ENCODE results near the gene KCNMA1. TPM values are rescaled to one million over a fixed set of nuclear protein-coding genes. Genes with fewer than 3 reads are reported as not detected.

KCNMA1 gene
- total RNA-seq, 1 donor from 2014 or later, result 95.5 TPM

- Mint-ChIP-seq H3K27ac (ENCODE audit: unreplicated experiment) (no peak overlapping the region), H3K4me3 (ENCODE audit: unreplicated experiment) (no peak overlapping the region), H3K4me1 (ENCODE audit: unreplicated experiment) (peaks cover 19% of the 10 kb centered on the region), H3K36me3 (ENCODE audit: unreplicated experiment) (peaks cover 6% of the 10 kb centered on the region), H3K27me3 (ENCODE audit: unreplicated experiment) (no peaks in the 10 kb centered on the region), H3K9me3 (ENCODE audit: unreplicated experiment) (no peaks in the 10 kb centered on the region)
- TF ChIP-seq, protein P1, sequence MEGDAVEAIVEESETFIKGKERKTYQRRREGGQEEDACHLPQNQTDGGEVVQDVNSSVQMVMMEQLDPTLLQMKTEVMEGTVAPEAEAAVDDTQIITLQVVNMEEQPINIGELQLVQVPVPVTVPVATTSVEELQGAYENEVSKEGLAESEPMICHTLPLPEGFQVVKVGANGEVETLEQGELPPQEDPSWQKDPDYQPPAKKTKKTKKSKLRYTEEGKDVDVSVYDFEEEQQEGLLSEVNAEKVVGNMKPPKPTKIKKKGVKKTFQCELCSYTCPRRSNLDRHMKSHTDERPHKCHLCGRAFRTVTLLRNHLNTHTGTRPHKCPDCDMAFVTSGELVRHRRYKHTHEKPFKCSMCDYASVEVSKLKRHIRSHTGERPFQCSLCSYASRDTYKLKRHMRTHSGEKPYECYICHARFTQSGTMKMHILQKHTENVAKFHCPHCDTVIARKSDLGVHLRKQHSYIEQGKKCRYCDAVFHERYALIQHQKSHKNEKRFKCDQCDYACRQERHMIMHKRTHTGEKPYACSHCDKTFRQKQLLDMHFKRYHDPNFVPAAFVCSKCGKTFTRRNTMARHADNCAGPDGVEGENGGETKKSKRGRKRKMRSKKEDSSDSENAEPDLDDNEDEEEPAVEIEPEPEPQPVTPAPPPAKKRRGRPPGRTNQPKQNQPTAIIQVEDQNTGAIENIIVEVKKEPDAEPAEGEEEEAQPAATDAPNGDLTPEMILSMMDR (IDR thresholded peaks at IDR 0.05), result no peak
- DNase-seq (ENCODE audit: extremely low spot score, unreplicated experiment), result no peak
These were observed 594.7 kb downstream of the KCNMA1 start for GRCh38 chr10:77042706-77043419.

DNA sequence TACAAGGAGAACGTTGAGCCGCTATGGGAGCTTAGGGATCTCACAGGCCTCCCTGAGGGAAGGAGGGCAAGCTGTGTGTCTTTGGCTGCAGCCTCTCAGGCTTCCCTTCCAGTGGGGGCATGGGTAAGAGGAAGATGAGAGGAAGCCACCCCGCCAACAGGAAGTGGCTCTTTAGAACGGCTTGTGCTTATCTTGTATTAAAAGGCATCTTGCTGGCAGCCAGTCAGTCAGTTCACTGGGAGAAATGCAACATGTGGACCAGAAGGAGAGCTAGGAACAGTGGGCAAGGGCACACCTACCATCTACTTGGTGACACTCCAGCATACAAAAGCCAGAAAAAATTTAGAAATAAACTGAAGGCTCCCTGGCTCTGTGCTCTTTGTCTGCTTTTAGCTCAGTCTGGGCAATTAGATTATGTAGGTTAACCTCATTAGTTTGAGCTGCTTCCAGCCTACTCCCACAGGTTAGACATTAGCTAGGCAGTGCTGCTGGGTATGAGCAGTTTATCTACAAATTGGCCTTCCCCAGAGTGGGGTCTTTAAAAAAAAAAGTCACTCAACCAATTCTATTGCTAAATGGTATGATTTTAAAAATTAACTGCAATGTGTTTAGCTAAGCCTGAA is 595.9 kb downstream of the KCNMA1 start:
- peak overlapping the region; percentile 15 for H3K27ac Mint-ChIP-seq (ENCODE audit: unreplicated experiment)
- TF ChIP-seq, protein P1 (IDR thresholded peaks at IDR 0.05), result no peak
- DNase-seq (ENCODE audit: extremely low spot score, unreplicated experiment), result no peak
- H3K27me3 Mint-ChIP-seq (ENCODE audit: unreplicated experiment), result no peaks in the 10 kb centered on the region
- H3K9me3 Mint-ChIP-seq (ENCODE audit: unreplicated experiment), result no peaks in the 10 kb centered on the region
- peaks cover 19% of the 10 kb centered on the region for H3K4me1 Mint-ChIP-seq (ENCODE audit: unreplicated experiment)
- no peak overlapping the region for H3K4me3 Mint-ChIP-seq (ENCODE audit: unreplicated experiment)
- peaks cover 6% of the 10 kb centered on the region for H3K36me3 Mint-ChIP-seq (ENCODE audit: unreplicated experiment)

DNA sequence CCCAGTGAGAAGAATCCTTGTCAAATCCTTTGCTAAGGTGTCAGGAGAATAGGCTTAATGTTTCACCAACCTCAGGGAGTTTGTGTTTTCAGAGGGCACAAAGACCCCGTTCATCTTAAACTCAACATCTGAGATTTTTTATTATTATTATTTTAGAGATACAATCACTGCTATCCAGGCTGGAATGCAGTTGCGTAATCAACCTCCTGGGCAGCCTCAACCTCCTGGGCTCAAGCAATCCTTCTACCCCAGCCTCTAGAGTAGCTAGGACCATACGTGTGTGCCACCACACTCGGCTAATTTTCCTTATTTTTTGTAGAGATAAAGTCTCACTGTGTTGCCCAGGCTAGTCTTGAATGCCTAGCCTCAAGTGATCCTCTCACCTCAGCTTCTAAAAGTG is 599.2 kb downstream of the KCNMA1 start:
- H3K4me1 Mint-ChIP-seq (ENCODE audit: unreplicated experiment), result peaks cover 14% of the 10 kb centered on the region
- H3K36me3 Mint-ChIP-seq (ENCODE audit: unreplicated experiment), result peaks cover 7% of the 10 kb centered on the region
- TF ChIP-seq, protein P1 (IDR thresholded peaks at IDR 0.05), result no peak
- H3K4me3 Mint-ChIP-seq (ENCODE audit: unreplicated experiment), result no peak overlapping the region
- no peaks in the 10 kb centered on the region for H3K9me3 Mint-ChIP-seq (ENCODE audit: unreplicated experiment)
- H3K27ac Mint-ChIP-seq (ENCODE audit: unreplicated experiment), result no peak overlapping the region
- no peaks in the 10 kb centered on the region for H3K27me3 Mint-ChIP-seq (ENCODE audit: unreplicated experiment)
- DNase-seq (ENCODE audit: extremely low spot score, unreplicated experiment), result peak; percentile 2

DNA sequence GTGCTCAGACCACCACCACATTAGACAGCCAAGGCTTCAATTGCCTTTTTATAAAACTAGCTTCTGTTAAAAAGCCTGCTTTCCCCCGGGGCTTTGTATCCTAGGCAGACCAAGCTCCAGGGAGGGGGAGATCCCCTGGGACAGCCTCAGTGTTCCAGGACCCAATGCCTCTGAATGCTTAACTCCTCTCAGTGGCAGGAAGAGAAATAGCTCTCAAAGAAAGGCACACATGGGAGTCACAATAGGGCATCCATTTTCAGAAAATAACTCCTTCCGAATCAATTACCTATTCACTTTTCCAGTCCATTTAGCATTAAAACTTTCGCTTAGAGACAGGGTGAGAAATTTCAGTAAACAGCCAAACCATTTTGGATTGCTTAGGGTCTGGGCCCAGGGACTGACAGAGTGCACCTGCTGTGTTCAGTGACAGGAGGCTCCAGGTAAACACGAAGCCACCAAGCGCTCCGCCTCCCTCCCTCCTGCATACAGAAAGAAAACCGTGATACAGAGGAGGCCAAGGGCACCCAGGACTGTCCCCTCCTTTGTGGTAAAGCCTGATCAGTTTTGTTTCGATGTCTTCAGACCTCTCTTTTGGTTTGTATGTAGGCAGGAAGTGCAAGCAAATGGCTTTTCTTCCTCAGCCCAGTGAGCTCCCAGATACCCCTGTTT is 599.7 kb downstream of the KCNMA1 start:
- H3K4me1 Mint-ChIP-seq (ENCODE audit: unreplicated experiment), result peaks cover 14% of the 10 kb centered on the region
- H3K27ac Mint-ChIP-seq (ENCODE audit: unreplicated experiment), result no peak overlapping the region
- H3K27me3 Mint-ChIP-seq (ENCODE audit: unreplicated experiment), result no peaks in the 10 kb centered on the region
- TF ChIP-seq, protein P1 (IDR thresholded peaks at IDR 0.05), result no peak
- H3K9me3 Mint-ChIP-seq (ENCODE audit: unreplicated experiment), result no peaks in the 10 kb centered on the region
- H3K36me3 Mint-ChIP-seq (ENCODE audit: unreplicated experiment), result peaks cover 9% of the 10 kb centered on the region
- peak; percentile 44 for DNase-seq (ENCODE audit: extremely low spot score, unreplicated experiment)
- H3K4me3 Mint-ChIP-seq (ENCODE audit: unreplicated experiment), result no peak overlapping the region

Data from osteocyte (in vitro differentiated cells).